ENCODE measurements around the gene TPD52L1.

DNA sequence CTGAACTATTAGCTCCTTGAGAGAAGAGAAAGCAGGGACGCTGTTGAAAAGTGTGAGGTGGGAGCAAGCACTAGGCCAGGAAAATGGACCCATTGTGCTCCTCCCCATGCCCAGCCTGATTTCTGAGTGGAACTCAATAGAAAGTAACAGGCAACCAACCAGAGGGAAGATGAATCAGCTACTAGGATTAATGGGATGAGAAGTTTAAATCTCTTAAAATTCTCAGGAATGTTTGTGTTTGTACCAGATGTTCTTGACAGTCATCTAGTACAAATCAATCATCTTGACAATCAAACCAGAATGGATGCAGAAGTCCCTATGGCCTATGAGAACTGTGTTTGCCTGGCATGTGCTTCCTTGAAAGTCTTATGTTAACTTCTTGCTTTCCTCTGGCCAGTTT is 99.3 kb downstream of the TPD52L1 start:
- TF ChIP-seq POLR2A (IDR thresholded peaks at IDR 0.05) (no peak), POLR2AphosphoS5 (IDR thresholded peaks at IDR 0.05) (no peak)
- TF ChIP-seq, protein P1, sequence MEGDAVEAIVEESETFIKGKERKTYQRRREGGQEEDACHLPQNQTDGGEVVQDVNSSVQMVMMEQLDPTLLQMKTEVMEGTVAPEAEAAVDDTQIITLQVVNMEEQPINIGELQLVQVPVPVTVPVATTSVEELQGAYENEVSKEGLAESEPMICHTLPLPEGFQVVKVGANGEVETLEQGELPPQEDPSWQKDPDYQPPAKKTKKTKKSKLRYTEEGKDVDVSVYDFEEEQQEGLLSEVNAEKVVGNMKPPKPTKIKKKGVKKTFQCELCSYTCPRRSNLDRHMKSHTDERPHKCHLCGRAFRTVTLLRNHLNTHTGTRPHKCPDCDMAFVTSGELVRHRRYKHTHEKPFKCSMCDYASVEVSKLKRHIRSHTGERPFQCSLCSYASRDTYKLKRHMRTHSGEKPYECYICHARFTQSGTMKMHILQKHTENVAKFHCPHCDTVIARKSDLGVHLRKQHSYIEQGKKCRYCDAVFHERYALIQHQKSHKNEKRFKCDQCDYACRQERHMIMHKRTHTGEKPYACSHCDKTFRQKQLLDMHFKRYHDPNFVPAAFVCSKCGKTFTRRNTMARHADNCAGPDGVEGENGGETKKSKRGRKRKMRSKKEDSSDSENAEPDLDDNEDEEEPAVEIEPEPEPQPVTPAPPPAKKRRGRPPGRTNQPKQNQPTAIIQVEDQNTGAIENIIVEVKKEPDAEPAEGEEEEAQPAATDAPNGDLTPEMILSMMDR (IDR thresholded peaks at IDR 0.05 in 8 of 11, conservative IDR thresholded peaks at IDR 0.05 in 3 of 11), result no peak
